ENCODE measurements around the gene NDUFAF5. TPM values are rescaled to one million over a fixed set of nuclear protein-coding genes. Genes with fewer than 3 reads are reported as not detected.

NDUFAF5 gene
- total and polyA plus RNA-seq, 2 of the 8 experiments (the other 6 are each of a cell fraction or from before 2014, with no cell fraction given): 11.8 to 32.3 TPM

DNA sequence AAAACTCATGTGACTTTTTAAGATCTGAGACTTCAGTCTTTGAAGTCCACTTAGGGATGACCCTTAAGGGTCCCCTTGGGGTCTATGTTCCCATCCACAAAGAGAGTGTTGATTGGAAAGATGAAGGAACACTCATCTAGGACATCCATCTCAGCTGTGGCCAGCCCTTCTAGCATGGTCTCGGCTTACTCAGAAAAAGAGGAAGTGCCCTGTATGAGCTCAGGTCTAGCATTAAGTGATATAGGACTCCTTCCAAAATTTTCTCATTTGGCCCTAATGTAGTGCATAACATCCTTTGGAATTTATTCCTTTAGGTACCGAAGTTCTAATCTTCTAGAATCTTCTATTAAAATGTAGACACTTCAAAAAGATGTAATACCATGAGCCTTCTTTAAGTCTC is 77.4 kb downstream of the NDUFAF5 start:
- H3K4me2 ChIP-seq (ENCODE audit: insufficient read depth in 1 of 2, low read depth in 2 of 2, low read length in 2 of 2): no peak overlapping the region
- DNase-seq (ENCODE audit: low read depth in 1 of 2, low spot score in 2 of 2) (no peak), FAIRE-seq (no peak)
- H4K5ac ChIP-seq (ENCODE audit: insufficient read length, low read depth, low read length): no peak overlapping the region
- H2AFZ ChIP-seq (ENCODE audit: low read length): no peak overlapping the region
- H3K4me3 ChIP-seq (ENCODE audit: extremely low read depth in 1 of 4, insufficient read depth in 2 of 4, low read depth in 3 of 4, low read length in 4 of 4): no peak overlapping the region
- H3K9ac ChIP-seq (replicated peaks in 1 of 4; ENCODE audit: extremely low read depth in 1 of 4, low read depth in 3 of 4, low read length in 3 of 4): no peak overlapping the region
- H2BK12ac ChIP-seq (ENCODE audit: low read depth, low read length): no peak overlapping the region
- H2BK20ac ChIP-seq (ENCODE audit: low read length): no peak overlapping the region
- H3K27me3 ChIP-seq (replicated peaks in 1 of 4; ENCODE audit: control insufficient read depth in 3 of 4, extremely low read depth in 1 of 4, insufficient read depth in 3 of 4, low read length in 3 of 4): no peaks in the 10 kb centered on the region
- WGBS, 2 experiments (ENCODE audit: extremely low coverage in 1 of 2, insufficient coverage in 1 of 2, insufficient read length in 1 of 2, insufficient replicate concordance in 2 of 2, low coverage in 1 of 2, low lambda C conversion rate in 2 of 2, missing lambda C conversion rate in 1 of 2): 93% methylated on average over 2 of the region's 2 CpGs; no CpG with 5 or more reads in 1 of the 2 experiments
- no peak overlapping the region for H4K91ac ChIP-seq (replicated peaks; ENCODE audit: insufficient read length, low read length)
- CTCF ChIA-PET (ENCODE audit: partially characterized antibody): interaction anchor here (1.6 kb wide), 1 partner anchor 11 kb away, joined by 3 read pairs; no protein-coding TSS in a partner anchor
- no peak overlapping the region for H3K56ac ChIP-seq (replicated peaks; ENCODE audit: insufficient read length, low read depth, low read length)
- H3K79me1 ChIP-seq (ENCODE audit: low read depth, low read length): no peaks in the 10 kb centered on the region
- H3K4me1 ChIP-seq (replicated peaks in 1 of 4; ENCODE audit: control insufficient read depth in 3 of 4, insufficient read depth in 4 of 4, low read length in 3 of 4): no peaks in the 10 kb centered on the region; a peak in 2 of 7 replicates
- no peak overlapping the region for H2BK15ac ChIP-seq (ENCODE audit: low read length)
- no peak overlapping the region for H2AK5ac ChIP-seq (ENCODE audit: low read depth, low read length)
- H2BK5ac ChIP-seq (ENCODE audit: low read depth, low read length): no peak overlapping the region
- H2BK120ac ChIP-seq (replicated peaks; ENCODE audit: low read depth, low read length): no peak overlapping the region
- H3K23me2 ChIP-seq (ENCODE audit: low read depth, low read length): no peaks in the 10 kb centered on the region; the same call in 1 of the 2 replicates
- no peak overlapping the region for H4K8ac ChIP-seq (ENCODE audit: extremely low read depth, insufficient read depth, low read length)
- H3K4ac ChIP-seq (replicated peaks; ENCODE audit: insufficient read length, low read depth, low read length): no peak overlapping the region
- H3K9me3 ChIP-seq (ENCODE audit: insufficient read depth in 2 of 2, low read depth in 1 of 2, low read length in 1 of 2): no peaks in the 10 kb centered on the region
- H3K23ac ChIP-seq (ENCODE audit: insufficient read length): no peak overlapping the region
- no peak overlapping the region for H3K14ac ChIP-seq (ENCODE audit: insufficient read length)
- no peak overlapping the region for H3K18ac ChIP-seq (ENCODE audit: extremely low read depth, low read length)
- no peaks in the 10 kb centered on the region for H3K79me2 ChIP-seq (ENCODE audit: control insufficient read depth in 1 of 2, insufficient read depth in 2 of 2, low read length in 2 of 2)
- H3K27ac ChIP-seq (ENCODE audit: low read depth, low read length): no peak overlapping the region
- no peaks in the 10 kb centered on the region for H4K20me1 ChIP-seq (replicated peaks in 1 of 2; ENCODE audit: control insufficient read depth in 1 of 2, insufficient read depth in 2 of 2, low read length in 2 of 2)
- POLR2A ChIA-PET (ENCODE audit: partially characterized antibody): interaction anchor here (0.9 kb wide), 1 partner anchor 10 kb away, joined by 3 read pairs; no protein-coding TSS in a partner anchor
- no peaks in the 10 kb centered on the region for H3K36me3 ChIP-seq (ENCODE audit: control insufficient read depth in 2 of 4, insufficient read depth in 4 of 4, low read length in 3 of 4)
- TF ChIP-seq SP1 (IDR thresholded peaks at IDR 0.05; ENCODE audit: low read depth, low read length) (no peak), MAFK (IDR thresholded peaks at IDR 0.05; ENCODE audit: low read depth, low read length) (no peak), HDAC2 (IDR thresholded peaks at IDR 0.05; ENCODE audit: borderline replicate concordance in 1 of 2, low read depth in 2 of 2, low read length in 2 of 2) (no peak), NRF1 (IDR thresholded peaks at IDR 0.05; ENCODE audit: low read depth, low read length) (no peak), GTF2F1 (IDR thresholded peaks at IDR 0.05; ENCODE audit: borderline replicate concordance, low read depth, low read length) (no peak), YY1 (IDR thresholded peaks at IDR 0.05; ENCODE audit: low read depth, low read length) (no peak), RFX5 (IDR thresholded peaks at IDR 0.05; ENCODE audit: borderline replicate concordance, low read depth, low read length) (no peak), SIN3A (conservative IDR thresholded peaks at IDR 0.05 in 1 of 2, IDR thresholded peaks at IDR 0.05 in 1 of 2; ENCODE audit: low read depth in 1 of 2, low read length in 2 of 2) (no peak), CHD1 (IDR thresholded peaks at IDR 0.05; ENCODE audit: low read depth, low read length) (no peak), JUN (IDR thresholded peaks at IDR 0.05; ENCODE audit: low read depth, low read length) (no peak), TCF12 (IDR thresholded peaks at IDR 0.05; ENCODE audit: low read depth, low read length) (no peak), POU5F1 (IDR thresholded peaks at IDR 0.05; ENCODE audit: low read depth, low read length) (no peak), NANOG (IDR thresholded peaks at IDR 0.05; ENCODE audit: insufficient read depth, low read depth, low read length, poor library complexity, severe bottlenecking) (no peak), ZNF274 (IDR thresholded peaks at IDR 0.05; ENCODE audit: borderline replicate concordance, extremely low read depth, low read length) (no peak)
- TF ChIP-seq, protein P1, sequence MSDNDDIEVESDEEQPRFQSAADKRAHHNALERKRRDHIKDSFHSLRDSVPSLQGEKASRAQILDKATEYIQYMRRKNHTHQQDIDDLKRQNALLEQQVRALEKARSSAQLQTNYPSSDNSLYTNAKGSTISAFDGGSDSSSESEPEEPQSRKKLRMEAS (IDR thresholded peaks at IDR 0.05): no peak
